OCI-LY1 (cell line): ENCODE results near the gene IQGAP2.

Experiments used
- EZH2 ChIP-seq: fragments of 200-600 bp; sonication (generic), shearing (Covaris generic); IDR thresholded peaks from 2 replicates; pipeline ENCODE4 v1.8.0; 2017; ENCODE audit warnings: borderline replicate concordance, mixed run types, mild to moderate bottlenecking, antibody characterized with exemption, low read length, moderate library complexity, mixed read lengths
- TF ChIP-seq, protein P1 (sequence below): fragments of 200-600 bp; sonication (generic), shearing (Covaris generic); IDR thresholded peaks from 2 replicates; pipeline ENCODE4 v1.5.1; 2017; ENCODE audit warnings: mild to moderate bottlenecking, antibody characterized with exemption, low read length, moderate library complexity, mixed read lengths

GRCh38 chr5:76460104-76460503 is 57.0 kb downstream of the IQGAP2 start:
- TF ChIP-seq, protein P1, sequence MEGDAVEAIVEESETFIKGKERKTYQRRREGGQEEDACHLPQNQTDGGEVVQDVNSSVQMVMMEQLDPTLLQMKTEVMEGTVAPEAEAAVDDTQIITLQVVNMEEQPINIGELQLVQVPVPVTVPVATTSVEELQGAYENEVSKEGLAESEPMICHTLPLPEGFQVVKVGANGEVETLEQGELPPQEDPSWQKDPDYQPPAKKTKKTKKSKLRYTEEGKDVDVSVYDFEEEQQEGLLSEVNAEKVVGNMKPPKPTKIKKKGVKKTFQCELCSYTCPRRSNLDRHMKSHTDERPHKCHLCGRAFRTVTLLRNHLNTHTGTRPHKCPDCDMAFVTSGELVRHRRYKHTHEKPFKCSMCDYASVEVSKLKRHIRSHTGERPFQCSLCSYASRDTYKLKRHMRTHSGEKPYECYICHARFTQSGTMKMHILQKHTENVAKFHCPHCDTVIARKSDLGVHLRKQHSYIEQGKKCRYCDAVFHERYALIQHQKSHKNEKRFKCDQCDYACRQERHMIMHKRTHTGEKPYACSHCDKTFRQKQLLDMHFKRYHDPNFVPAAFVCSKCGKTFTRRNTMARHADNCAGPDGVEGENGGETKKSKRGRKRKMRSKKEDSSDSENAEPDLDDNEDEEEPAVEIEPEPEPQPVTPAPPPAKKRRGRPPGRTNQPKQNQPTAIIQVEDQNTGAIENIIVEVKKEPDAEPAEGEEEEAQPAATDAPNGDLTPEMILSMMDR: no peak
- no peak for TF ChIP-seq EZH2
